HL-60/S4 (cell line): Measurements from ENCODE around the gene COMT.

Experiments used
- in situ Hi-C: fragments of 300-500 bp; cut with MboI; formaldehyde crosslinking; loops from 2 replicates; pipeline ENCODE4 v1.14.3; 2022; ENCODE audit warnings: low sequenced_read_pairs

COMT gene

GRCh38 chr22:19968450-19968891 is 26.9 kb downstream of the COMT start:
- in situ Hi-C loops = no loop called here

GRCh38 chr22:19969141-19969928 is 27.8 kb downstream of the COMT start:
- in situ Hi-C loops = no loop called here

- in situ Hi-C loops = no loop called here
Measured at GRCh38 chr22:19970031-19970478, 28.5 kb downstream of the COMT start.

- in situ Hi-C loops = no loop called here
Measured at GRCh38 chr22:19970479-19971275, 29.1 kb downstream of the COMT start.

- in situ Hi-C loops = no loop called here
Measured at GRCh38 chr22:19971276-19972124, 29.9 kb downstream of the COMT start.

- in situ Hi-C loops = no loop called here
Measured at GRCh38 chr22:19972251-19972650, 30.7 kb downstream of the COMT start.

- in situ Hi-C loops = no loop called here
Measured at GRCh38 chr22:19972652-19973550, 31.3 kb downstream of the COMT start.

GRCh38 chr22:19973551-19974267 is 32.1 kb downstream of the COMT start:
- in situ Hi-C loops = no loop called here

GRCh38 chr22:19974268-19974861 is 32.8 kb downstream of the COMT start:
- in situ Hi-C loops = no loop called here

GRCh38 chr22:19974935-19975706 is 33.5 kb downstream of the COMT start:
- in situ Hi-C loops = no loop called here

GRCh38 chr22:19975707-19976035 is 34.1 kb downstream of the COMT start:
- in situ Hi-C loops = no loop called here

GRCh38 chr22:19976671-19977070 is 35.1 kb downstream of the COMT start:
- in situ Hi-C loops = no loop called here

- in situ Hi-C loops = no loop called here
Measured at GRCh38 chr22:19977296-19978243, 36.0 kb downstream of the COMT start.

- in situ Hi-C loops = no loop called here
Measured at GRCh38 chr22:19978748-19979147, 37.2 kb downstream of the COMT start.

GRCh38 chr22:19979712-19980493 is 38.3 kb downstream of the COMT start:
- in situ Hi-C loops = no loop called here

- in situ Hi-C loops = no loop called here
Measured at GRCh38 chr22:19980766-19981165, 39.2 kb downstream of the COMT start.
